ENCODE results near the gene ASB10.

GRCh38 chr7:151198945-151199848 lies 12.1 kb upstream of the ASB10 start:
- TF ChIP-seq CTCF (IDR thresholded peaks at IDR 0.05), result no peak
- no peak for TF ChIP-seq EP300 (IDR thresholded peaks at IDR 0.05)
- TF ChIP-seq POLR2A (IDR thresholded peaks at IDR 0.05), result no peak
